Osteocyte (in vitro differentiated cells): ENCODE measurements around the gene HAUS3. TPM values are rescaled to one million over a fixed set of nuclear protein-coding genes. Genes with fewer than 3 reads are reported as not detected.
"Not testable (repeated sequence)": the region's sequence is repeated elsewhere in the genome, so short reads cannot be mapped to it uniquely, and the experiment has no call there.

Experiments
- DNase-seq: peaks from one replicate; pipeline ENCODE4 v3.0.0; 2021; ENCODE audit warnings: mixed read lengths; ENCODE audit not compliant: unreplicated experiment; ENCODE audit errors: extremely low spot score
- H3K27ac Mint-ChIP-seq: one replicate; pipeline ENCODE4 v1.8.0; 2021; ENCODE audit warnings: mild to moderate bottlenecking, mixed read lengths; ENCODE audit not compliant: unreplicated experiment
- H3K27me3 Mint-ChIP-seq: one replicate; pipeline ENCODE4 v1.8.0; 2021; ENCODE audit warnings: mixed read lengths; ENCODE audit not compliant: unreplicated experiment
- H3K36me3 Mint-ChIP-seq: one replicate; pipeline ENCODE4 v1.8.0; 2021; ENCODE audit warnings: mixed read lengths; ENCODE audit not compliant: unreplicated experiment
- H3K4me1 Mint-ChIP-seq: one replicate; pipeline ENCODE4 v1.8.0; 2021; ENCODE audit warnings: mixed read lengths; ENCODE audit not compliant: unreplicated experiment
- H3K4me3 Mint-ChIP-seq: one replicate; pipeline ENCODE4 v1.8.0; 2021; ENCODE audit warnings: mild to moderate bottlenecking, moderate library complexity, mixed read lengths; ENCODE audit not compliant: unreplicated experiment
- H3K9me3 Mint-ChIP-seq: one replicate; pipeline ENCODE4 v1.8.0; 2021; ENCODE audit warnings: mixed read lengths; ENCODE audit not compliant: unreplicated experiment
- CTCF ChIP-seq: fragments of 200-600 bp; sonication (generic); IDR thresholded peaks from 2 replicates; pipeline ENCODE4 v1.5.0; 2021; ENCODE audit warnings: antibody characterized with exemption, mild to moderate bottlenecking, moderate library complexity
- total RNA-seq: library from RNA; stranded (reverse); gene quantifications from 2 replicates; pipeline ENCODE4 v1.2.1, GENCODE V29; 2021

The HAUS3 gene
- total RNA-seq, 1 donor from 2014 or later = 10.2 TPM

DNA sequence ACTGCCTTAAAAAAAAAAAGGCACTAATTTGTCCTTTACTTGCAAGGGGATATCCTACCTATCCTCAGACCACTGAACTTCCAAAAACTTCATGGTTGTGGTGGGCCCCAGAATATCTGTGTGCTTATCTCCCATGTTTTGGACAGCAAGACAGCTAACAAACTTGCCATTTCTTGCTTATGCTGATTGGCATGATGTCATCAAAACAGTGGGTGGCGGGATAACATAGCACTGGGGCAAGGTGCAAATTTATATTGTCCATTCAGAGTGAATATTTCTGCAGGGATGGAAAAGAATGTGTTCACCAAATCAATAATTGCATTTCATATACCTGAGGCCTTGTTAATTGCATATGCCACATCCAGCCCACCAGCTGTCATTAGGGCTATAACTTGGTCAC lies 23.5 kb downstream of the HAUS3 start:
- H3K4me1 Mint-ChIP-seq = peaks cover 4% of the 10 kb centered on the region
- H3K27me3 Mint-ChIP-seq = no peaks in the 10 kb centered on the region
- H3K36me3 Mint-ChIP-seq = peaks cover 1% of the 10 kb centered on the region
- H3K9me3 Mint-ChIP-seq = no peaks in the 10 kb centered on the region
- no peak for DNase-seq
- no peak overlapping the region for H3K4me3 Mint-ChIP-seq
- no peak overlapping the region for H3K27ac Mint-ChIP-seq
- TF ChIP-seq CTCF = no peak

DNA sequence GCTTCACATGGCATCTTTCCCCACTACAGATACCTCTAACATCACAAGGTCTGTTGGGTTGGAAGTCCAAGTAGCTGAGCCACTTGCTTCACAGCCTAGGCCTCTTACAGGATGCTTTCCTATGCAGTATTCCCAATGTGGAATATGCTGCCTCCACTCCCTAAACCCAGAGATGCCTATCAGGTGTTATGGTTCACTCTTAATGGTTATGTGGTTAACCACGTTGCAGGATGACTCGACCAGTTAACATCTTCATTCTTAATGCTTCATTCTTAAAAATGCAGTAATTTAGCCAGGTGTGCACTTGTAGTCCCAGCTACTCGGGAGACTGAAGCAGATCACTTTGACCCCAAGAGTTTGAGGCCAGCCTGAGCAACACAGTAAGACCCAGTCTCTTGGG lies 24.2 kb downstream of the HAUS3 start:
- Mint-ChIP-seq H3K27me3 (no peaks in the 10 kb centered on the region), H3K27ac (no peak overlapping the region), H3K4me3 (no peak overlapping the region), H3K36me3 (no peaks in the 10 kb centered on the region), H3K9me3 (no peaks in the 10 kb centered on the region), H3K4me1 (peaks cover 4% of the 10 kb centered on the region)
- no peak for DNase-seq
- TF ChIP-seq CTCF = no peak

GRCh38 chr4:2212831-2213230 lies 29.1 kb downstream of the HAUS3 start:
- peaks cover 9% of the 10 kb centered on the region for H3K36me3 Mint-ChIP-seq

DNA sequence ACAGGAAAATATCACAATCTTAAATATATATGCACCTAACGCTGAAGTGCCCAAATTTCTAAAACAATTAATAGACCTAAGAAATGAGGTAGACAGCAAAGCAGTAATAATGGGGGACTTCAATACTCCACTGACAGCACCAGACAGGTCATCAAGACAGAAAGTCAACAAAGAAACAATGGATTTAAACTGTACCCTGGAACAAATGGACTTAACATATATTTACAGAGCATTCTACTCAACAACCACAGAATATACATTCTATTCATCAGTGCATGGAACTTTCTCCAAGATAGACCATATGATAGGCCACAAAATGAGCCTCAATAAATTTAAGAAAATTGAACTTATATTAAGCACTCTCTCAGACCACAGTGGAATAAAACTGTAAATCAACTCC lies 39.1 kb downstream of the HAUS3 start:
- H3K36me3 Mint-ChIP-seq = peaks cover 11% of the 10 kb centered on the region
- H3K4me1 Mint-ChIP-seq, DNase-seq, H3K27ac Mint-ChIP-seq, H3K4me3 Mint-ChIP-seq, H3K9me3 Mint-ChIP-seq, H3K27me3 Mint-ChIP-seq: not testable (repeated sequence)

More at GRCh38 chr4:2212831-2213230, 29.1 kb downstream of the HAUS3 start:
- Mint-ChIP-seq H3K4me1 (no peaks in the 10 kb centered on the region), H3K4me3 (no peak overlapping the region), H3K27me3 (no peaks in the 10 kb centered on the region), H3K9me3 (no peaks in the 10 kb centered on the region), H3K27ac (no peak overlapping the region)
- DNase-seq = no peak
- TF ChIP-seq CTCF = no peak

DNA sequence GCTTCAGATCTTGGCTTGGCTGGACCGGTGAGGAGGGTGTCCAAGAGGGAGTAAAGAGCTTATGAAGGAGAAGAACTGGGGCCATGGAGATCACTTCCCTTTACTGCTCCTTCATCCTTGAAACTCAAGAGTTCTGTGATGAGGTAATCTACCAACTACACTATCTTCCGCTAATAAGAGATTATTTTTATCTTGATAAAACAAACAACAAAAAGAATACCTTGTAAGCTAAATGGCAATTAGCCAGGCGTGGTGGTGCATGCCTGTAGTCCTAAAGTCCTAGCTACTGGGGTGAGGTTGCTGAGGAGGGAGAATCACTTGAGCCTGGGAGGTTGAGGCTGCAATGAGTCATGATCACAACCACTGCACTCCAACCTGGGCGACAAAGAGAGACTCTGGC lies 47.4 kb downstream of the HAUS3 start:
- H3K27me3 Mint-ChIP-seq = no peaks in the 10 kb centered on the region
- DNase-seq = no peak
- no peak overlapping the region for H3K27ac Mint-ChIP-seq
- H3K4me1 Mint-ChIP-seq = no peaks in the 10 kb centered on the region
- no peak overlapping the region for H3K4me3 Mint-ChIP-seq
- H3K36me3 Mint-ChIP-seq = peaks cover 26% of the 10 kb centered on the region
- peaks cover 7% of the 10 kb centered on the region for H3K9me3 Mint-ChIP-seq
- no peak for TF ChIP-seq CTCF

DNA sequence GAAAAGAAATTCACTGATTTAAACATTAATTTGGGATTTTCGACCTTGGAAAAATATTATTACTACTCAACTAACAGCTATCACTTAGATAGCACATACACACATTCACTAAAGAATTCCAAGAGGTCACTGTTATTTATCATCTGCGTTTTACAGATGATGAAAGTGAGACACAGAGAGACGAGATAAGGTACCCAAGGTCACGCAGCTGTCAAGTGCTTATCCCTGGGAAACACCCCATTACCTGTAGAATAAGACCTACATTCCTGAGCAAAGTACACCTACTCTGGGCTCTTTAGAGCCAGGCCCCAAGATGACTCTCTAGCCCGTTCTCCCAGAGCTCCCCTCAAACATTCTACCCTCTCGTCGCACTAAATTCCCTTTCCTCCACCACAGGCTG lies 48.6 kb downstream of the HAUS3 start:
- Mint-ChIP-seq H3K4me3 (no peak overlapping the region), H3K4me1 (no peaks in the 10 kb centered on the region), H3K27me3 (no peaks in the 10 kb centered on the region), H3K27ac (no peak overlapping the region), H3K36me3 (peaks cover 24% of the 10 kb centered on the region), H3K9me3 (no peaks in the 10 kb centered on the region)
- no peak for TF ChIP-seq CTCF
- no peak for DNase-seq
